Inferior parietal cortex (tissue), 1 donor: ENCODE results near the gene GNG13.
"Not testable (repeated sequence)": the region's sequence is repeated elsewhere in the genome, so short reads cannot be mapped to it uniquely, and the experiment has no call there.

ENCODE experiments used
- DNase-seq: peaks from one replicate; pipeline ENCODE4 v3.0.0-alpha.2; 2016; ENCODE audit errors: extremely low spot score

The GNG13 gene

DNA sequence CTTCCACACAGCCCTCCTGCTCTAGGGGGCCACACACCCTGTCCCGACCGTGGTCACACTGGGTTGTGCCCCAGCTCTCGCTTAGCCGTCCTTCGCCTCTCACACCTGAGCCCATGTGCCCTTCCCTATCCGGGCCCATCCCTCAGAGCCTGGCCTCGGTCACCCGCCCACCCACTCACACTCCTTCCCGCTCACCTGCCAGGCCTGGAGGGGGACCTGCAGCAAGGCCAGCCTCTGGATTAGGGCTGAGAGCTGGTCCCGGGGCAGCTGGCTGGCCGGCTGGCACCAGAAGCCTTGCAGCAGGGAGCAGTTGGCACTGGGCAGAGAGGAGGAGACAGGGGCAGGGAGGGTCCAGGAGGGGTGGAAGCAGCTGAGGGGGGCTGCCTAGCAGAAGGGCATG, 22.1 kb downstream of the GNG13 start:
- DNase-seq: no peak

GRCh38 chr16:777826-778225, 22.7 kb downstream of the GNG13 start:
- no peak for DNase-seq

DNA sequence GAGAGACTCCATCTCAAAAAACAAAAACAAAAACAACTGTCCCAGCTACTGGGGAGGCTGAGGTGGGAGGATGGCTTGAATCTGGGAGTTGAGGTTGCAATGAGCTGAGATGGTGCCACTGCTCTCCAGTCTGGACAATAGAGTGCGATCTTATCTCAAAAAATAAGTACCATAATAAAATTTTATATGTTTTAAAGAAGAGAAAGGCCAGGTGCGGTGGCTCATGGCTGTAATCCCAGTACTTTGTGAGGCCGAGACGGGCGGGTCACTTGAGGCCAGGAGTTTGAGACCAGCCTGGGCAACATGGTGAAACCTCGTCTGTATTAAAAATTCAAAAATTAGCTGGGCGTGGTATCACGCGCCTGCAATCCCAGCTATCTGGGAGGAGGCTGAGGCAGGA, 23.7 kb downstream of the GNG13 start:
- no peak for DNase-seq

GRCh38 chr16:776298-776697, 24.2 kb downstream of the GNG13 start:
- not testable (repeated sequence) for DNase-seq

- no peak for DNase-seq
Observed at GRCh38 chr16:775236-775796, 25.2 kb downstream of the GNG13 start.

- no peak for DNase-seq
Observed at GRCh38 chr16:774086-775001, 26.2 kb downstream of the GNG13 start.

DNA sequence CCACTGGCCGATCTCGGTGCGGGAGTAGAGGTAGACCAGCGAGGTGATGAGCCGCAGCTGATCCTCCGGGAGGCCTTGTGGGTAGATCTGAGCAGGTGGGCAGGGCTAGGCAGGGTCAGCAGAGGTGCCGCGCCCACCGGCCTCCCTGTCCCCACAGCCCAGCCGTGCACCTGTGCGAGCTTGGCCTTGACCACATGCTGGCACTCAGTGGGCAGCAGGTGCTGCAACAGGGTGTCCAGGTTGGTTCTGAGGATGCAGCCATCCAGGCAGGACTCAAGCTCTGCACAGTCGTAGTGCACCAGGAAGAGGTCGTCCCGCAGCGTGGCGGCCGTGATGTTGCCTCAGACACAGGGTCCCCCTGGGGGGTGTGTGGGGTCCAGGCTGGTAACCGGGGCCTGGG, 27.6 kb downstream of the GNG13 start:
- no peak for DNase-seq

DNA sequence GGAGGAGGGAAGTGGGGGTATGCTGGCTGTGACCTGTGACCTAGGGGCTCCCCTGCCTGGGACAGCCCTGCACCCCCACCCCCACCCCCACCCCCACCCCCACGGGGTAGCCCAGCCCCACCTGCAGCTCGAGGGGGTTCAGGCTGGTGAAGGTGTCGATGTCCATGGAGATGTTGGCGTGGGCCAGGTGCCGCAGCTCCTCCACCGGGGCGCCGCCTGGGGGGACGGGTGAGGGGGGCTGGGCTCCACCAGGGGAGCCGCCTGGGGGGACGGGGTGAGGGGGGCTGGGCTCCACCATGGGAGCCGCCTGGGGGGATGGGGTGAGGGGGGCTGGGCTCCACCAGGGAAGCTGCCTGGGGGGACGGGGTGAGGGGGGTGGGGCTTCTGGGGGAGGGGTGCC, 30.1 kb downstream of the GNG13 start:
- no peak for DNase-seq

DNA sequence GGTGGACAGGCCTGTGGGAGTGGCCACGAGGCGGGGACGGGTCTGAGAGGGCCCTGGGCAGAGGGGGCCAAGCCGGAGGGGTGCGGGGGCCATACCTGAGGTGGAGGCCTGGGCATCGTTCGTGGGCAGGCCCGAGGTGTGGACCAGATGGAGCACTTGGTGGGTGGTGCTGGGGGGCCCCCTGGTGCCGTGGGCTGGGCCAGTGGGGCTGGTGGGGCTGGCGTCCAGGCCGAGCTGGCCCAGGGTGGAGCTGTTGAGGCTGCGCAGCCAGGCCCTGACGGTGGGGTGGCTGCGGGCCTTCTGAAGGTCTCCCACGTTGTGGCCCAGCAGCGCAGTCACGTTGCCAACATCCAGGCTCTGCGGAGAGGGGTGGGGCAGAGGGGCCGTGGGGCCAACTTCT, 30.6 kb downstream of the GNG13 start:
- DNase-seq: no peak

GRCh38 chr16:769184-769784, 31.2 kb downstream of the GNG13 start:
- no peak for DNase-seq

- no peak for DNase-seq
Observed at GRCh38 chr16:768428-768827, 32.1 kb downstream of the GNG13 start.

- DNase-seq: no peak
Observed at GRCh38 chr16:767743-768235, 32.7 kb downstream of the GNG13 start.

DNA sequence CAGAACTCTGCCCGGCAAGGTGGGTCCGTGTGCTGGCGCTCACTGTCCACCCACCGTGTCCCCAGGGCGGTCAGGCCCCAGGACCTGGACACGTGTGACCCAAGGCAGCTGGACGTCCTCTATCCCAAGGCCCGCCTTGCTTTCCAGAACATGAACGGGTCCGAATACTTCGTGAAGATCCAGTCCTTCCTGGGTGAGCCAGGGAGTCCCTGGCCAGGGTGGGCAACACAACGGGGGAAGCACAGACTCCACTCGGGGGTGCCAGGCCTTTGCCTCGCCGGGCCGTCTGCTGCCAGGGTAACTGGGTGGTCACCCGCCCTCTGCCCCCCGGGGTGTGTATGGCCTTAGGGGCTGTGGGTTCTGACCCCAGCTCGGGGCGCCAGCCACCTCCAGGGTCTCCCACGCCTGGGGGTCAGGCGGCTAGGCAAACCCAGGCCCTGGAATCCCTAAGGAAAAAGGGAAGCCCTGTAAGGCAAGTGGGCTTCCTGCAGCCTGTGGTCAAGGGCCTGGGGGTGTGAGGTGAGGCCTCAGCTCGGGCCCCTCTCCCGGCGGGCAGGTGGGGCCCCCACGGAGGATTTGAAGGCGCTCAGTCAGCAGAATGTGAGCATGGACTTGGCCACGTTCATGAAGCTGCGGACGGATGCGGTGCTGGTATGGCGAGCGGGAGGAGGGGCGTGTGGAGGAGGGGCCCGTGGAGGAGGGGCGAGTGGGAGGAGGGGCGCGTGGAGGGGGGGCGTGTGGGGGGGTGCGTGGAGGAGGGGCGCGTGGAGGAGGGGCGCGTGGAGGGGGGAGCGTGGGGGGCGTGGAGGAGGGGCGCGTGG, 33.5 kb downstream of the GNG13 start:
- no peak for DNase-seq

DNA sequence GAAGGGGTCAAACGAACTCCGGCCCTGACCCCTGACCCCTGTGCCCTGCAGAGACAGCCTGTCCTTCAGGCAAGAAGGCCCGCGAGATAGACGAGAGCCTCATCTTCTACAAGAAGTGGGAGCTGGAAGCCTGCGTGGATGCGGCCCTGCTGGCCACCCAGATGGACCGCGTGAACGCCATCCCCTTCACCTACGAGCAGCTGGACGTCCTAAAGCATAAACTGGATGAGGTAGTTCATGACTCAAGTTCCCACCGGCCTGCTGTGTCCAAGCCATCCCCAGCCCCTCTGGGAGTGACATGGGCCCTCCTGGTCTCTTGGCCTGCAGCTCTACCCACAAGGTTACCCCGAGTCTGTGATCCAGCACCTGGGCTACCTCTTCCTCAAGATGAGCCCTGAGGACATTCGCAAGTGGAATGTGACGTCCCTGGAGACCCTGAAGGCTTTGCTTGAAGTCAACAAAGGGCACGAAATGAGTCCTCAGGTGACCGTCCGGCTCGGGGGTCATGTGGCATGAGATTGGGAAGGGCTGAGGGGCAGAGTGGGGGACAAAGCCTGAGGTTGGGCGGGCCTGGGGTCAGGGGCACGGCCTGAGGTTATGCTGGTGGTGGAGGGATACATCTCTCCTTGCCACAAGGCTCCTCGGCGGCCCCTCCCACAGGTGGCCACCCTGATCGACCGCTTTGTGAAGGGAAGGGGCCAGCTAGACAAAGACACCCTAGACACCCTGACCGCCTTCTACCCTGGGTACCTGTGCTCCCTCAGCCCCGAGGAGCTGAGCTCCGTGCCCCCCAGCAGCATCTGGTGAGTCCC, 34.3 kb downstream of the GNG13 start:
- no peak for DNase-seq

DNA sequence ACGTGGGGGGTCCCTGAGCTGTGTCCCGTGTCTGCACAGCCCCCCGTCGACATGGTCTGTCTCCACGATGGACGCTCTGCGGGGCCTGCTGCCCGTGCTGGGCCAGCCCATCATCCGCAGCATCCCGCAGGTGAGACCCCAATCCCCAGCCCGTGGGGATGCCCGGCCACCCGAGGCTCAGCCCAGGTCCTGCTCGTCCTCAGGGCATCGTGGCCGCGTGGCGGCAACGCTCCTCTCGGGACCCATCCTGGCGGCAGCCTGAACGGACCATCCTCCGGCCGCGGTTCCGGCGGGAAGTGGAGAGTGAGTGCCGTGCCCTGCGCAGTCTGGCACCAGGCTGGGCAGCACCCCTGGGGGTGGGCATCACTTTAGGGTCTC, 35.1 kb downstream of the GNG13 start:
- no peak for DNase-seq

DNA sequence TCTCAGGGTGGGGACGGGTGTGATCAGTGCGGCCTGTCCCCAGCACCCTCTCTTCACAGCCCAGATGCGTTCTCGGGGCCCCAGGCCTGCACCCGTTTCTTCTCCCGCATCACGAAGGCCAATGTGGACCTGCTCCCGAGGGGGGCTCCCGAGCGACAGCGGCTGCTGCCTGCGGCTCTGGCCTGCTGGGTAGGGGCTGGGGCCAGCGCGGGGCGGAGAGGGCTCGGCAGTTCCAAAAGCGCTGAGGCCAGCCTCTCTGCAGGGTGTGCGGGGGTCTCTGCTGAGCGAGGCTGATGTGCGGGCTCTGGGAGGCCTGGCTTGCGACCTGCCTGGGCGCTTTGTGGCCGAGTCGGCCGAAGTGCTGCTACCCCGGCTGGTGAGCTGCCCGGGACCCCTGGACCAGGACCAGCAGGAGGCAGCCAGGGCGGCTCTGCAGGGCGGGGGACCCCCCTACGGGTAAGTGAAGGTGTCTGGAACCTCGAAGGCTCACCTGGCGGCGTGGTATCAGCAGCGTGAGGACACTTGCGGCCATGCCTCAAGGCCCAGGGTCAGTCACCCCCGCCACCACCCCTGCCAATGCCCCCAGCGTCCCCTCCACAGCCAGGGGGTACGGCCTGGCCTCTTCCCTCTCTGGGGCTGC, 35.6 kb downstream of the GNG13 start:
- DNase-seq: no peak

DNA sequence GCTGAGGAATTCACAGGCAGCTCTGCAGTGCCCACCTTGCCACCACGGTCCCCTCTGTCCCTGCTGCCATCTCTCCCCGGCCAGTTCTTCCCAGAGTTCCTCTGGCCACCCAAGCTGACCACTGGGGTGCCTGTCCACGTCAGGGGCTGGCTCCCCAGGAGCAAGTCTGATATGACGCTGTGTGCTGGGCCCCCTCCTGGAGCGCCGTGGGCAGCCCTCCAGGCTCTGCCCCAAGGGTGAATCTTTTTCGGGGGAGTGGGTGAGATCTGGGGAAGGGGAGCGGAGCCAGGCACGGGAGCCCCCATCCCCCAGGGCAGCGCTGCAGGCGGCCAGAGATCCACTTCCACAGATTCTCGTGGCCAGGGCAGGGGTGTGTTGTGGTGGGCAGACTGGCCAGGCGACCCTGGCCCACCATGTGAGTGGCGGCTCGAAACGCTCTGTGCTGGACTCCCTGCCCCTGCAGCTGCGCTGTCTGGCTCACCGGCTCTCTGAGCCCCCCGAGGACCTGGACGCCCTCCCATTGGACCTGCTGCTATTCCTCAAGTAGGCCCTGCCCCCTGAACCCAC, 36.3 kb downstream of the GNG13 start:
- DNase-seq: no peak

DNA sequence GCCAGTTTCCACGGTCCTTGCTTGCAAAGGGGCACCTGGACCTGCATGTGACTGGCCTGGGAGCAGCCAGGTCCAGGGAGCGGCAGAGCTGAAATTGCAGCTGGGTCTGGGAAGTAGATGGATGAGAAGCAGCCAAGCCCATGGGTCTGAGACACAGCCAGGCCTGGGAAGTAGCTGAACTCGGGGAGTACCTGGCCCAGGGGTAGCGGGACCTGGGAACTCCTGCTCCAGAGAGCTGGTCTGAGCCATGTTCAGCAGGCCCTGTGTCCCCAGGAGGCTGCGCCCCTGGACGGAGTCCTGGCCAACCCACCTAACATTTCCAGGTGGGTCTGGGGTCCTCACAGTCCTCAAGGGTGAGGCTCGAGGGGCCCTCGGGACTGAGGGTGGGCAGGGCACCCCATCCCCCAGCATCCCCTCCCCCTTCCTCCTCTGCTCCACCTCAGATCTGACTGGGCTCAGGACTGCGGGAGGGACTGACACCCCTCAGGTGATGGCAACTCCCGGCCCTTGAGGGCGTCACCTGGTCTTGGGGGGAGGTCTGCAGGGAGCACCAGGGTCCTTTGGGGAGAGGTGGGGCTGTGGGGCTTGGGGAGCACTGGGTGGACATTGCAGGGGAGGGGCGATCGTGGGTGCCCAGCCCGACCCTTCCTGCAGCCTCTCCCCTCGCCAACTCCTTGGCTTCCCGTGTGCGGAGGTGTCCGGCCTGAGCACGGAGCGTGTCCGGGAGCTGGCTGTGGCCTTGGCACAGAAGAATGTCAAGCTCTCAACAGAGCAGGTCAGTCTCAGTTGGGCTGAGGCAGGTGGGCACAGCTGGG, 37.0 kb downstream of the GNG13 start:
- DNase-seq: no peak

- DNase-seq: no peak
Observed at GRCh38 chr16:762595-763268, 37.8 kb downstream of the GNG13 start.
